ENCODE data around the gene SSR1.

- TF ChIP-seq POLR2AphosphoS5 (IDR thresholded peaks at IDR 0.05; ENCODE audit: low read depth) (no peak), CTCF (IDR thresholded peaks at IDR 0.05; ENCODE audit: insufficient read depth, low read length) (no peak)
- TF ChIP-seq, protein P1, sequence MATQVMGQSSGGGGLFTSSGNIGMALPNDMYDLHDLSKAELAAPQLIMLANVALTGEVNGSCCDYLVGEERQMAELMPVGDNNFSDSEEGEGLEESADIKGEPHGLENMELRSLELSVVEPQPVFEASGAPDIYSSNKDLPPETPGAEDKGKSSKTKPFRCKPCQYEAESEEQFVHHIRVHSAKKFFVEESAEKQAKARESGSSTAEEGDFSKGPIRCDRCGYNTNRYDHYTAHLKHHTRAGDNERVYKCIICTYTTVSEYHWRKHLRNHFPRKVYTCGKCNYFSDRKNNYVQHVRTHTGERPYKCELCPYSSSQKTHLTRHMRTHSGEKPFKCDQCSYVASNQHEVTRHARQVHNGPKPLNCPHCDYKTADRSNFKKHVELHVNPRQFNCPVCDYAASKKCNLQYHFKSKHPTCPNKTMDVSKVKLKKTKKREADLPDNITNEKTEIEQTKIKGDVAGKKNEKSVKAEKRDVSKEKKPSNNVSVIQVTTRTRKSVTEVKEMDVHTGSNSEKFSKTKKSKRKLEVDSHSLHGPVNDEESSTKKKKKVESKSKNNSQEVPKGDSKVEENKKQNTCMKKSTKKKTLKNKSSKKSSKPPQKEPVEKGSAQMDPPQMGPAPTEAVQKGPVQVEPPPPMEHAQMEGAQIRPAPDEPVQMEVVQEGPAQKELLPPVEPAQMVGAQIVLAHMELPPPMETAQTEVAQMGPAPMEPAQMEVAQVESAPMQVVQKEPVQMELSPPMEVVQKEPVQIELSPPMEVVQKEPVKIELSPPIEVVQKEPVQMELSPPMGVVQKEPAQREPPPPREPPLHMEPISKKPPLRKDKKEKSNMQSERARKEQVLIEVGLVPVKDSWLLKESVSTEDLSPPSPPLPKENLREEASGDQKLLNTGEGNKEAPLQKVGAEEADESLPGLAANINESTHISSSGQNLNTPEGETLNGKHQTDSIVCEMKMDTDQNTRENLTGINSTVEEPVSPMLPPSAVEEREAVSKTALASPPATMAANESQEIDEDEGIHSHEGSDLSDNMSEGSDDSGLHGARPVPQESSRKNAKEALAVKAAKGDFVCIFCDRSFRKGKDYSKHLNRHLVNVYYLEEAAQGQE (IDR thresholded peaks at IDR 0.05; ENCODE audit: insufficient replicate concordance, low read depth): no peak
Observed at GRCh38 chr6:7247179-7247456, 65.9 kb downstream of the SSR1 start.

Data from HL-60 (cell line).